ENCODE data around the gene PRDM16. TPM values are rescaled to one million over a fixed set of nuclear protein-coding genes. Genes with fewer than 3 reads are reported as not detected.

The PRDM16 gene
- total RNA-seq, 4 donors from 2014 or later: 5.9 to 41.7 (median 11.2) TPM

DNA sequence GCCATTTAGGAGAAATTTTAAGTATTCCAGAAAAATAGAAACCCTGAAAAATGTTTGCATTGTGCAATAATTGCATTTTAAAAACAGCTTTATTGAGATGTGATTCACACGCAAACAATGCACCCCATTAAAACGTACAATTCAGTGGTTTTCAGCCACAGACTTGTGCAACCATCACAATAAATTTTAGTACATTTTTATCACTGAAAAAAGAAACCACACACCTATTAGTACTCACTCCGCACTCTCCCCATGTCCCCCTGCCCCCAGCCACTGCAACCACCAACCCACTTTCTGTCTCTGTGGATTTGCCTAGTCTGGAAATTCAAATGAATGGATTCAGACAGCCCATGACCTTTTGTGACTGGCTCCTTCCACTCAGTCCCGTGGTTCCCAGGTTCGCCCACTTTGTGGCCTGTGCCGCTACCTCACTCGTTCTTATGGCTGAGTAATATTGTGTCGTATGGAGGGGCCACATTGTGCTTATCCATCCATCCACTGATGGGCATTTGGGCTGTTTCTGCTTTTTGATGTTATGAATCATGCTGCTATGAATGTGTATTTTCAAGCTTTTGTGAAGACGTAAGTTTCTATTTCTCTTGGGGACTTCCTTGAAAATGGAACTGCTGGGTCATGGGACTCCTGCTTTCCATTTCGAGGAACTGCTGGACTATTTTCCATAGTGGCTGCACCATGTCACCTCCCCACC lies 237.7 kb downstream of the PRDM16 start:
- peak overlapping the region in 1 of 4 donors; percentile 25 for H3K27ac ChIP-seq
- H3K4me1 ChIP-seq: peaks cover 0 to 36% (median 13%) of the 10 kb centered on the region in 4 donors
- H3K36me3 ChIP-seq: no peaks in the 10 kb centered on the region
- H3K9me3 ChIP-seq: peaks cover 0 to 2% (median 0%) of the 10 kb centered on the region in 4 donors
- peak in 1 of 2 donors; percentile 26 for TF ChIP-seq EP300 (IDR thresholded peaks at IDR 0.05)
- TF ChIP-seq, protein P1, sequence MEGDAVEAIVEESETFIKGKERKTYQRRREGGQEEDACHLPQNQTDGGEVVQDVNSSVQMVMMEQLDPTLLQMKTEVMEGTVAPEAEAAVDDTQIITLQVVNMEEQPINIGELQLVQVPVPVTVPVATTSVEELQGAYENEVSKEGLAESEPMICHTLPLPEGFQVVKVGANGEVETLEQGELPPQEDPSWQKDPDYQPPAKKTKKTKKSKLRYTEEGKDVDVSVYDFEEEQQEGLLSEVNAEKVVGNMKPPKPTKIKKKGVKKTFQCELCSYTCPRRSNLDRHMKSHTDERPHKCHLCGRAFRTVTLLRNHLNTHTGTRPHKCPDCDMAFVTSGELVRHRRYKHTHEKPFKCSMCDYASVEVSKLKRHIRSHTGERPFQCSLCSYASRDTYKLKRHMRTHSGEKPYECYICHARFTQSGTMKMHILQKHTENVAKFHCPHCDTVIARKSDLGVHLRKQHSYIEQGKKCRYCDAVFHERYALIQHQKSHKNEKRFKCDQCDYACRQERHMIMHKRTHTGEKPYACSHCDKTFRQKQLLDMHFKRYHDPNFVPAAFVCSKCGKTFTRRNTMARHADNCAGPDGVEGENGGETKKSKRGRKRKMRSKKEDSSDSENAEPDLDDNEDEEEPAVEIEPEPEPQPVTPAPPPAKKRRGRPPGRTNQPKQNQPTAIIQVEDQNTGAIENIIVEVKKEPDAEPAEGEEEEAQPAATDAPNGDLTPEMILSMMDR (IDR thresholded peaks at IDR 0.05): no peak
- TF ChIP-seq POLR2A (IDR thresholded peaks at IDR 0.05): no peak
- no peak overlapping the region for H3K4me3 ChIP-seq
- H3K27me3 ChIP-seq: no peaks in the 10 kb centered on the region
- 47 to 51% methylated on average over 10 of the region's 10 CpGs for WGBS, 2 donors
- no peak for DNase-seq (ENCODE audit: low spot score in 2 of 2)

DNA sequence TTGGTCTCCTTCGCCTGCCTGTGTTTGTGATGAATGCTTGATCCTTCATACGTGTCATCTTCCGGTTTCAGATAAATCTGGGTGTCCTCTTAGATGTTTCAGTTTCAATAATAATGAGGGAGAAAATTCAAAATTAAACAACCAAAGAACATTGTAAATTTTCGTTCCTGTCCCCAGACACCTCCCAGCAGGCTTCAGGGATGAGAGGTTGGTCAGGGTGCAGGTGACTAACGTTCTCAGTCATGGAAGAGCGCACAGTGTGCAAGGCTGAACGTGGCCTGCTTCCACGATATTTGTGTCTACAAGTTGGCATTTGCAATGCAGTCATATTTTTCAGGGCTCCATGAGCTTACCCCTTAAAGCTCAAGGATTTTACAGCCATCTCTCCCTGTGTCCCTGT lies 238.4 kb downstream of the PRDM16 start:
- Histone ChIP-seq H3K27ac (peak overlapping the region in 1 of 4 donors; percentile 25), H3K4me3 (no peak overlapping the region), H3K36me3 (no peaks in the 10 kb centered on the region), H3K9me3 (no peaks in the 10 kb centered on the region), H3K27me3 (no peaks in the 10 kb centered on the region), H3K4me1 (peaks cover 0 to 42% (median 18%) of the 10 kb centered on the region in 4 donors)
- TF ChIP-seq EP300 (IDR thresholded peaks at IDR 0.05) (no peak), POLR2A (IDR thresholded peaks at IDR 0.05) (no peak)
- TF ChIP-seq, protein P1 (IDR thresholded peaks at IDR 0.05): no peak
- WGBS, 2 donors: 85 to 92% methylated on average over 8 of the region's 8 CpGs
- DNase-seq (ENCODE audit: low spot score in 2 of 2): no peak

DNA sequence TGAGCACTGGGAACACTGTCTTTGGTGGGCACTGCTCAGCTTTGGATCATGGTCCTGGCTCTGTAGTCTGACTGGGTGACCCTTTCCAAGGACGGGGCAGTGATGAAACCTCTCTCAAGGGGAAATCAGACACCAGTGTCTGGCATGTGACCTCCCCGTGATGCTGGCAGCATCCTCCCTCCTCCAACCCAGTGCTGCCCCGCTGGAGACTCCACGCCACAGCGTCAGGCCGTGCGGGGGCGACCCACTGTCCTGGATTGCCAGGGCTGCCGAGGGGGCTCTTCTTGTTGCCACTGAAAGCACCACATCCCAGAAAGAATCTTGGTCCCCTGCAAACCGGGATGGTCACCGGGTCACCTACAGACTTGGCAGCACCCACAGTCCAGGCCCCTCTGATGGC lies 239.1 kb downstream of the PRDM16 start:
- TF ChIP-seq POLR2A (IDR thresholded peaks at IDR 0.05) (no peak), EP300 (IDR thresholded peaks at IDR 0.05) (no peak)
- TF ChIP-seq, protein P1 (IDR thresholded peaks at IDR 0.05): no peak
- 71 to 83% methylated on average over 3 to 11 of the region's 11 CpGs for WGBS, 2 donors
- H3K27me3 ChIP-seq: no peaks in the 10 kb centered on the region
- H3K27ac ChIP-seq: no peak overlapping the region
- no peak overlapping the region for H3K4me3 ChIP-seq
- H3K4me1 ChIP-seq: peaks cover 0 to 49% (median 24%) of the 10 kb centered on the region in 4 donors
- no peaks in the 10 kb centered on the region for H3K36me3 ChIP-seq
- H3K9me3 ChIP-seq: no peaks in the 10 kb centered on the region
- DNase-seq (ENCODE audit: low spot score in 2 of 2): no peak

DNA sequence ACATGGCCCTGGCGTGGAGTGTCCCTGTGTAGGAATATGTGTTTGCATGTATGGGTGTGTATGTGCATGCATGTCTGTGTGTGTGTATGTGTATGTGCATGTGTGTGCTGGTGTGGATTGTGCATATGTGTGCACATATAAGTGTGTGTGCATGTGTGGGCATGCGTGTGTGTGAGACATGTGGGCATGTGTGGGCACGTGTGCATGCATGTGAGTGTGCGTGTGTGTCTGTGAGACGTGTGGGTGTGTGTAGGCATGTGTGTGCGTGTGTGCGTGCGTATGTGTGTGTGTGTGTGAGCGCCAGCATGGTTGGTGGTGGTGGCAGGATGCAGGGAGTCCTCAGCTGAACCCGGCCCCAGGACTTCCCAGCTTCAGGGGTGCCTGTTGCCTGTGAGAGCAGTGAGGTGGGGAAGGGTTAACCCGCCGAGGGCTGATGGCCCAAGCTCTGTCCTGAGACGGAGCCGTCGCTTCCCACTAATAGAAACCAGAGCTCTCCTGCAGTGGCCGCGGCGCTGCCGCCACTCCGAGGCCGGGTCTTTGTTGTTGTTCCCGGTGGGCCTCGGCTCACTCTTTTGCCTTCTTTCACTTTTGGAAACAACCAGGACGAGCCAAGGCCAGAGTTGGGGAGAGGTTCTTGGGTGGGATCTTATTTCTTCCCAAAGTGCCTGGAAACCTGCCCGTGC lies 241.9 kb downstream of the PRDM16 start:
- Histone ChIP-seq H3K27me3 (peaks cover 0 to 7% of the 10 kb centered on the region in 2 donors), H3K4me1 (peaks cover 0 to 65% (median 43%) of the 10 kb centered on the region in 4 donors), H3K36me3 (no peaks in the 10 kb centered on the region), H3K4me3 (no peak overlapping the region), H3K27ac (no peak overlapping the region), H3K9me3 (no peaks in the 10 kb centered on the region)
- TF ChIP-seq POLR2A (IDR thresholded peaks at IDR 0.05) (no peak), EP300 (IDR thresholded peaks at IDR 0.05) (no peak)
- TF ChIP-seq, protein P1 (IDR thresholded peaks at IDR 0.05): no peak
- WGBS, 2 donors: 64 to 79% methylated on average over 25 of the region's 25 CpGs
- no peak for DNase-seq (ENCODE audit: low spot score in 2 of 2)

DNA sequence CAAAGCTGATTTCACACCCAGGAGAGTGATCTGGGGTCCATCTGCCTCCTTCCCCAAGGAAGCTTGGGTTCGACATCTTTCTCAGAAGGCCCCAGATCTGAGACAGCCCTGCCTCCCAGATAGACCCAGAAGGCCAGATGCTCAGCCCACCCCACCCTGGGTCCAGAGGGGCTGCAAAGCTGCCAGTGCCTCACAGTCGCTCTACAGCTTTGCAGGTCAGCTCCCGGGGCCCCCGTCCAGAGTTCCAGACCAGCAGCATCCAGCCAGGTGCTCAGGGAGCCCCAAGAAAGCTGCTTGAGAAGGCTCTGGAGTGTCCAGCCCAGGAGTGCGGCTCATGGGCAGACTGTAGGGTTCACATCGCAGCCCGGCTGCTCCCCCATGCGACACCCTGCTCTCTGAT lies 242.7 kb downstream of the PRDM16 start:
- DNase-seq (ENCODE audit: low spot score in 2 of 2): no peak
- TF ChIP-seq, protein P1 (IDR thresholded peaks at IDR 0.05): no peak
- 83 to 100% methylated on average over 1 to 3 of the region's 8 CpGs for WGBS, 2 donors
- Histone ChIP-seq H3K27me3 (peaks cover 0 to 14% of the 10 kb centered on the region in 2 donors), H3K9me3 (no peaks in the 10 kb centered on the region), H3K27ac (peak overlapping the region in 1 of 4 donors; percentile 93), H3K4me1 (peaks cover 0 to 64% (median 42%) of the 10 kb centered on the region in 4 donors), H3K4me3 (no peak overlapping the region), H3K36me3 (no peaks in the 10 kb centered on the region)
